ENCODE measurements around the gene TIMM8A. TPM values are rescaled to one million over a fixed set of nuclear protein-coding genes. Genes with fewer than 3 reads are reported as not detected.

Gene TIMM8A
- total RNA-seq: 1 to 10 TPM; 3.0 to 4.8 (median 3.7) TPM

GRCh38 chrX:101348452-101349192 lies at the start of gene TIMM8A:
Gene TIMM8A (minus strand): TSS chrX:101348742. CDS start chrX:101348664, 78 bp downstream.
- H3K27ac ChIP-seq (replicated peaks in 1 of 4): peak within 1 kb of the TSS; percentile 82 to 89 (median 84)
- WGBS: 35% methylated on average over 52 of the region's 55 CpGs
- H3K4me3 ChIP-seq: peak within 1 kb of the TSS; percentile 60 to 66 (median 65)
- TF ChIP-seq CTCF (IDR thresholded peaks at IDR 0.05) (no peak), POLR2AphosphoS5 (IDR thresholded peaks at IDR 0.05) (peak; percentile 73 to 74)
- peak; percentile 92 for DNase-seq (ENCODE audit: extremely low spot score)
- no peaks in the 10 kb centered on the region for H3K27me3 ChIP-seq
- intact Hi-C loops (cut with DNase I): no loop called here
- peaks cover 0 to 7% (median 0%) of the 10 kb centered on the region in 4 donors for H3K36me3 ChIP-seq
- H3K4me1 ChIP-seq: peaks cover 7 to 18% (median 16%) of the 10 kb centered on the region in 4 donors
- H3K9me3 ChIP-seq: no peaks in the 10 kb centered on the region

GRCh38 chrX:101397779-101398178 lies 49.2 kb upstream of the TIMM8A start:
- intact Hi-C loops (cut with DNase I): no loop called here
- TF ChIP-seq EP300 (IDR thresholded peaks at IDR 0.05): no peak
- no peak for TF ChIP-seq POLR2A (IDR thresholded peaks at IDR 0.05; ENCODE audit: low read depth)
- no peaks in the 10 kb centered on the region for H3K27me3 ChIP-seq
- no peak overlapping the region for H3K4me3 ChIP-seq
- H3K9me3 ChIP-seq: no peaks in the 10 kb centered on the region
- no peak for DNase-seq (ENCODE audit: extremely low spot score)
- H3K27ac ChIP-seq (replicated peaks in 1 of 4): no peak overlapping the region
- 47% methylated on average over 4 of the region's 4 CpGs for whole genome bisulfite sequencing
- H3K4me1 ChIP-seq: no peaks in the 10 kb centered on the region
- peaks cover 0 to 38% (median 6%) of the 10 kb centered on the region in 4 donors for H3K36me3 ChIP-seq

GRCh38 chrX:101395789-101396188 lies 47.2 kb upstream of the TIMM8A start:
- no peak for TF ChIP-seq POLR2AphosphoS5 (IDR thresholded peaks at IDR 0.05)
- TF ChIP-seq POLR2A (IDR thresholded peaks at IDR 0.05; ENCODE audit: low read depth): no peak
- TF ChIP-seq EP300 (IDR thresholded peaks at IDR 0.05): no peak
- TF ChIP-seq CTCF (IDR thresholded peaks at IDR 0.05): no peak
- 86% methylated on average over 1 of the region's 1 CpG for WGBS
- Histone ChIP-seq H3K4me3 (no peak overlapping the region), H3K4me1 (peaks cover 0 to 11% (median 7%) of the 10 kb centered on the region in 4 donors), H3K9me3 (no peaks in the 10 kb centered on the region), H3K27me3 (no peaks in the 10 kb centered on the region), H3K27ac (replicated peaks in 1 of 4) (no peak overlapping the region), H3K36me3 (peaks cover 0 to 29% (median 4%) of the 10 kb centered on the region in 4 donors)
- intact Hi-C loops (cut with DNase I): no loop called here
- DNase-seq (ENCODE audit: extremely low spot score): no peak

DNA sequence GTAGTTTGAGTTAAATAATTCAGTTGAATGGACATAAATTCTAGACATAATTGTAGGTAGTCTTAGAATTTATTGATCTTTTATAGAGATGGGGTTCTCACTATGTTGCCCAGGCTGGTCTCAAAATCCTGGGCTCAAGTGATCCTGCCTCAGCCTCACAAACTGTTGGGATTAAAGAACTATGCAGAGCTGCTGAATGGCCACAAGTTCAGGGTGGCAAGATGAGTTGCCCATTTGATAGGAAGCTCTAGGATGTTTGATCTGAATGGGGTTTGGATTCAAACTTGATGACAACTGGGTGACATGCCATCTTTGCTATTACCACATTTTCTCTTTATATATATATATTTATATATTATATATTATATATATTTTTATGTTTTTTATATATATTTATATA lies 45.8 kb upstream of the TIMM8A start:
- Histone ChIP-seq H3K9me3 (no peaks in the 10 kb centered on the region), H3K27ac (replicated peaks in 1 of 4) (no peak overlapping the region), H3K27me3 (no peaks in the 10 kb centered on the region), H3K4me3 (no peak overlapping the region), H3K36me3 (peaks cover 0 to 17% (median 0%) of the 10 kb centered on the region in 4 donors), H3K4me1 (peaks cover 0 to 11% (median 7%) of the 10 kb centered on the region in 4 donors)
- intact Hi-C loops (cut with DNase I): no loop called here
- no peak for DNase-seq (ENCODE audit: extremely low spot score)
- no peak for TF ChIP-seq POLR2AphosphoS5 (IDR thresholded peaks at IDR 0.05)
- no peak for TF ChIP-seq POLR2A (IDR thresholded peaks at IDR 0.05; ENCODE audit: low read depth)
- TF ChIP-seq EP300 (IDR thresholded peaks at IDR 0.05): no peak
- TF ChIP-seq CTCF (IDR thresholded peaks at IDR 0.05): no peak

GRCh38 chrX:101393530-101394305 lies 45.2 kb upstream of the TIMM8A start:
- Histone ChIP-seq H3K4me1 (peaks cover 0 to 11% (median 7%) of the 10 kb centered on the region in 4 donors), H3K36me3 (peaks cover 0 to 17% (median 0%) of the 10 kb centered on the region in 4 donors), H3K9me3 (no peaks in the 10 kb centered on the region), H3K27ac (replicated peaks in 1 of 4) (no peak overlapping the region), H3K27me3 (no peaks in the 10 kb centered on the region), H3K4me3 (no peak overlapping the region)
- TF ChIP-seq EP300 (IDR thresholded peaks at IDR 0.05) (no peak), POLR2A (IDR thresholded peaks at IDR 0.05; ENCODE audit: low read depth) (no peak), CTCF (IDR thresholded peaks at IDR 0.05) (no peak), POLR2AphosphoS5 (IDR thresholded peaks at IDR 0.05) (no peak)
- intact Hi-C loops (cut with DNase I): no loop called here
- WGBS: 86% methylated on average over 11 of the region's 11 CpGs
- no peak for DNase-seq (ENCODE audit: extremely low spot score)

All from esophagus muscularis mucosa (tissue), 4 donors.